AG20443 (cell line): ENCODE measurements around the gene CCN5.
"Not testable (repeated sequence)": the region's sequence is repeated elsewhere in the genome, so short reads cannot be mapped to it uniquely, and the experiment has no call there.

Experiments
- DNase-seq: peaks from one replicate; pipeline ENCODE4 v3.0.0; 2012; ENCODE audit warnings: low spot score, mixed read lengths

CCN5 gene

GRCh38 chr20:44759595-44759994 is 44.4 kb downstream of the CCN5 start:
- no peak for DNase-seq

GRCh38 chr20:44761423-44761822 is 46.3 kb downstream of the CCN5 start:
- peak; percentile 42 for DNase-seq

GRCh38 chr20:44762466-44763140 is 47.4 kb downstream of the CCN5 start:
- no peak for DNase-seq

- not testable (repeated sequence) for DNase-seq
Measured at GRCh38 chr20:44763798-44764197, 48.6 kb downstream of the CCN5 start.

- DNase-seq: no peak
Measured at GRCh38 chr20:44765091-44765490, 49.9 kb downstream of the CCN5 start.

- DNase-seq: no peak
Measured at GRCh38 chr20:44765701-44766347, 50.7 kb downstream of the CCN5 start.

- DNase-seq: no peak
Measured at GRCh38 chr20:44768256-44768655, 53.1 kb downstream of the CCN5 start.

GRCh38 chr20:44768854-44769480 is 53.8 kb downstream of the CCN5 start:
- no peak for DNase-seq

GRCh38 chr20:44769481-44769863 is 54.3 kb downstream of the CCN5 start:
- no peak for DNase-seq

GRCh38 chr20:44770484-44771171 is 55.5 kb downstream of the CCN5 start:
- no peak for DNase-seq

GRCh38 chr20:44771172-44771535 is 56.0 kb downstream of the CCN5 start:
- DNase-seq: no peak

- no peak for DNase-seq
Measured at GRCh38 chr20:44772636-44773035, 57.5 kb downstream of the CCN5 start.

GRCh38 chr20:44773070-44773829 is 58.1 kb downstream of the CCN5 start:
- no peak for DNase-seq

- no peak for DNase-seq
Measured at GRCh38 chr20:44776980-44777379, 61.8 kb downstream of the CCN5 start.
